BE2C (cell line): ENCODE results near the gene C12orf60.
A peak's percentile ranks its signal among the peaks of the same experiment; 100 is the strongest.

Experiments used
- DNase-seq: peaks from one replicate; pipeline ENCODE4 v3.0.0-alpha.2; 2020
- H3K27me3 ChIP-seq: fragments of 250-450 bp; sonication (Bioruptor Pico); 2 replicates; pipeline ENCODE4 v1.5.1; 2020; ENCODE audit warnings: mild to moderate bottlenecking
- H3K36me3 ChIP-seq: fragments of 250-450 bp; sonication (Bioruptor Pico); 2 replicates; pipeline ENCODE4 v1.5.1; 2020; ENCODE audit warnings: mild to moderate bottlenecking
- H3K4me1 ChIP-seq: fragments of 250-450 bp; sonication (Bioruptor Pico); 2 replicates; pipeline ENCODE4 v1.5.1; 2020
- H3K4me3 ChIP-seq: 2 replicates; pipeline ENCODE4 v1.5.1; 2011; ENCODE audit warnings: low read depth, low read length
- H3K9me3 ChIP-seq: fragments of 250-450 bp; sonication (Bioruptor Pico); 2 replicates; pipeline ENCODE4 v1.5.1; 2020
- TF ChIP-seq, protein P1 (sequence below): IDR thresholded peaks from 2 replicates; pipeline ENCODE4 v1.5.1; 2012; ENCODE audit warnings: mild to moderate bottlenecking, low read depth, low read length

C12orf60 gene

GRCh38 chr12:14776236-14776961 lies 27.1 kb upstream of the C12orf60 start:
- H3K4me1 ChIP-seq = peaks cover 7% of the 10 kb centered on the region
- no peaks in the 10 kb centered on the region for H3K36me3 ChIP-seq
- TF ChIP-seq, protein P1, sequence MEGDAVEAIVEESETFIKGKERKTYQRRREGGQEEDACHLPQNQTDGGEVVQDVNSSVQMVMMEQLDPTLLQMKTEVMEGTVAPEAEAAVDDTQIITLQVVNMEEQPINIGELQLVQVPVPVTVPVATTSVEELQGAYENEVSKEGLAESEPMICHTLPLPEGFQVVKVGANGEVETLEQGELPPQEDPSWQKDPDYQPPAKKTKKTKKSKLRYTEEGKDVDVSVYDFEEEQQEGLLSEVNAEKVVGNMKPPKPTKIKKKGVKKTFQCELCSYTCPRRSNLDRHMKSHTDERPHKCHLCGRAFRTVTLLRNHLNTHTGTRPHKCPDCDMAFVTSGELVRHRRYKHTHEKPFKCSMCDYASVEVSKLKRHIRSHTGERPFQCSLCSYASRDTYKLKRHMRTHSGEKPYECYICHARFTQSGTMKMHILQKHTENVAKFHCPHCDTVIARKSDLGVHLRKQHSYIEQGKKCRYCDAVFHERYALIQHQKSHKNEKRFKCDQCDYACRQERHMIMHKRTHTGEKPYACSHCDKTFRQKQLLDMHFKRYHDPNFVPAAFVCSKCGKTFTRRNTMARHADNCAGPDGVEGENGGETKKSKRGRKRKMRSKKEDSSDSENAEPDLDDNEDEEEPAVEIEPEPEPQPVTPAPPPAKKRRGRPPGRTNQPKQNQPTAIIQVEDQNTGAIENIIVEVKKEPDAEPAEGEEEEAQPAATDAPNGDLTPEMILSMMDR = peak; percentile 26; the same call in 1 of the 2 replicates
- DNase-seq = no peak
- H3K4me3 ChIP-seq = peak overlapping the region; percentile 93
- no peaks in the 10 kb centered on the region for H3K9me3 ChIP-seq
- no peaks in the 10 kb centered on the region for H3K27me3 ChIP-seq

DNA sequence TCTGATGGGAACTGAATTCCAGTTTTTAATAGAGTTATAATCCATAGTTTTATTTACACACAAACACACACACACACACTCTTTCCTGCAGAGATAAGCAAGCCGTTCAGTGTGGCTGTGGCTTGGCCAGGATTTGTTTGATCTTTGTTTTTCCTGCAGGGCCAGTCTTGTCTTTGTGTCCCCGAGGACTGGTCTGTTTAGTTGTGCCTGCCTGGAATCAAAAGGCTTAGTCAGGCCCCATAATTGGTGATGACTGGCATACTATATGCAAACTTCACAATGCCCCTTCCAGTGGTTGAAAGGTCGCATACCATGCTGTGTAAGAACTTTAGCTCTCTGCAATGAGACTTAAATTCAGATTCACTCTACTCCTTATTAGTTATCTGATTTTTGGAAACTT lies 26.2 kb upstream of the C12orf60 start:
- peaks cover 7% of the 10 kb centered on the region for H3K4me1 ChIP-seq
- TF ChIP-seq, protein P1 = no peak
- H3K36me3 ChIP-seq = no peaks in the 10 kb centered on the region
- H3K4me3 ChIP-seq = no peak overlapping the region
- peak; percentile 54 for DNase-seq
- H3K9me3 ChIP-seq = no peaks in the 10 kb centered on the region
- no peaks in the 10 kb centered on the region for H3K27me3 ChIP-seq

- peaks cover 7% of the 10 kb centered on the region for H3K4me1 ChIP-seq
- no peaks in the 10 kb centered on the region for H3K9me3 ChIP-seq
- TF ChIP-seq, protein P1 = no peak
- H3K27me3 ChIP-seq = no peaks in the 10 kb centered on the region
- peaks cover 12% of the 10 kb centered on the region for H3K36me3 ChIP-seq
- H3K4me3 ChIP-seq = no peak overlapping the region
- DNase-seq = no peak
These were observed 23.6 kb upstream of the C12orf60 start for GRCh38 chr12:14779834-14780233.

GRCh38 chr12:14780859-14781258 lies 22.6 kb upstream of the C12orf60 start:
- peaks cover 3% of the 10 kb centered on the region for H3K4me1 ChIP-seq
- no peaks in the 10 kb centered on the region for H3K27me3 ChIP-seq
- H3K36me3 ChIP-seq = peaks cover 23% of the 10 kb centered on the region
- H3K9me3 ChIP-seq = no peaks in the 10 kb centered on the region
- DNase-seq = no peak
- TF ChIP-seq, protein P1 = no peak
- no peak overlapping the region for H3K4me3 ChIP-seq

DNA sequence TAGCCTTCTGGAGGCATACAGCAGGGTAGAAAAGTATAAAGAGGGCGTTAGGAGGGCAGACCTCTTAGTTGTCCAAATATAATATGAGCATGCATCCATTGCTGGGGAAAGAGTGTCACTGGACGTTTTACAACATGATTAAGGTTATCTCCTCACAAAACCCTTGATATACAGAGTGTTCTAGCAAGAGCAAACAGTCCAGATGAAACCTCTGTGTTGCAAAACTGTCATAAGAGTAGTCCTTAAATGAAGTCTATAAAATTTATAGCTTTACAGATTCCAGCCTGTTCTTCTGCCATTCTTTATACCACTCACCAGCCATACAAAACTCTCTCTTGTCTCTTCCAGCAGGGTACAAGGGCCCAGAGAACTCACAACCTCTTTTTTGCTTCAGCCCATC lies 21.9 kb upstream of the C12orf60 start:
- Histone ChIP-seq H3K36me3 (peaks cover 30% of the 10 kb centered on the region), H3K4me1 (peaks cover 3% of the 10 kb centered on the region), H3K9me3 (no peaks in the 10 kb centered on the region), H3K27me3 (no peaks in the 10 kb centered on the region), H3K4me3 (no peak overlapping the region)
- DNase-seq = no peak
- TF ChIP-seq, protein P1 = no peak

DNA sequence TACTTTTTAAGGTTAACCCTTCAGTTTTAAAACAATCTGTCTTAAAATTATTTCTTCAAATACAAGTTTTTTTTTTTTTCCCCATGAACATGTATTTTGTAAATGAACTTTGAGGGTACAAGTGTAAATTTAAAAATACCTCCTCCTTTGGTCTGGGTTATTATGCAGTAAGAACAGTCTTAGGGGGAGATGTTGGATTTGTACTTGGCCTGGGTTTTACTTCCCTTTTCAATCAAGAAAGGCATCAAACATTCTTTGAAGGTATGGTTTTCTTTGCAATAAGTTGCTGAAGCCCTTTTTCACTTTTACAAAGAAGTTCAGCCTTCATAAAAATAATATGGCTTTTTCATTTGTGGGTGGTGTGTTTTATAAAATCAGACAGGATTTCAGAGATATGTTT lies 20.7 kb upstream of the C12orf60 start:
- H3K9me3 ChIP-seq = no peaks in the 10 kb centered on the region
- H3K4me3 ChIP-seq = no peak overlapping the region
- no peaks in the 10 kb centered on the region; the same call in 1 of the 2 replicates for H3K4me1 ChIP-seq
- no peak for DNase-seq
- peaks cover 42% of the 10 kb centered on the region for H3K36me3 ChIP-seq
- TF ChIP-seq, protein P1 = no peak
- H3K27me3 ChIP-seq = no peaks in the 10 kb centered on the region
